ENCODE measurements around the gene IQSEC1.
A peak's percentile ranks its signal among the peaks of the same experiment; 100 is the strongest.

The IQSEC1 gene

GRCh38 chr3:13025778-13026518, 47.3 kb downstream of the IQSEC1 start:
- no peak for DNase-seq

- no peak for DNase-seq
Observed at GRCh38 chr3:13025090-13025489, 48.1 kb downstream of the IQSEC1 start.

- DNase-seq = no peak
Observed at GRCh38 chr3:13024765-13025065, 48.5 kb downstream of the IQSEC1 start.

- DNase-seq = no peak
Observed at GRCh38 chr3:13023971-13024764, 49.1 kb downstream of the IQSEC1 start.

DNA sequence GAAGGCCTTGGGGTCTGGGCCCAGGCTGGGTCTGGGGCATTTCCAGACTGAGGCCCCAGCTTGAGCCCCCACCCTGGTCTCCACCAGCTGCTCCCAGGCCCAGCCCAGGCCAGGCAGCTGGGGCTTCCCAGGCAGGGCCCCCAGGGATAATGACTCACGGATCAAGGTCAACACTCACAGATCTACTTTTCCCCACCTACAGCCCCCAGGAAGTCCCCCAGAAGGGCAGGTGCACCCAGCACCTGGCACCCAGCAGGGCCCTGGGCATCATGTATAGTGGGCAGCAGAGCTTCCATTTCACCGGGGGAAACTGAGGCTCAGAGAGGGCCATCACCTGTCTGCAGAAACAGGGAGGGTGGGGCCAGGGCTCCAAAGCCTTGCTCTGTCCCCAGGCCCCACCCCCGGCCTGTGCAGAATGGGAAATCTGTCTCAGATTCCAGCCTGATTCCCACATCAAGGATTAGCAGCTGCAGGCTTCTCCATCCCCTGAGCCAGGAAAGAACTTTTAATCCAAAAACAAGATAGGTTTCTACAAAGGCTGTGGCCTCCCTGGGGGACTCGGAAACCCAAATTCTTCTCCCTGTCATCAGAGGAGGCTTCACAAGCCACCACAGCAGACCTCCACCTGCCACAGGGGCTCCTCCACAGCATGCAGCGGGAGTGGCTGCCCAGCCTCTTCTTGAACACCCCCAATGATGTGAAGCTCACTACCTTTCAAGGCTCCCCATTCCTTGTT, 49.8 kb downstream of the IQSEC1 start:
- no peak for DNase-seq

DNA sequence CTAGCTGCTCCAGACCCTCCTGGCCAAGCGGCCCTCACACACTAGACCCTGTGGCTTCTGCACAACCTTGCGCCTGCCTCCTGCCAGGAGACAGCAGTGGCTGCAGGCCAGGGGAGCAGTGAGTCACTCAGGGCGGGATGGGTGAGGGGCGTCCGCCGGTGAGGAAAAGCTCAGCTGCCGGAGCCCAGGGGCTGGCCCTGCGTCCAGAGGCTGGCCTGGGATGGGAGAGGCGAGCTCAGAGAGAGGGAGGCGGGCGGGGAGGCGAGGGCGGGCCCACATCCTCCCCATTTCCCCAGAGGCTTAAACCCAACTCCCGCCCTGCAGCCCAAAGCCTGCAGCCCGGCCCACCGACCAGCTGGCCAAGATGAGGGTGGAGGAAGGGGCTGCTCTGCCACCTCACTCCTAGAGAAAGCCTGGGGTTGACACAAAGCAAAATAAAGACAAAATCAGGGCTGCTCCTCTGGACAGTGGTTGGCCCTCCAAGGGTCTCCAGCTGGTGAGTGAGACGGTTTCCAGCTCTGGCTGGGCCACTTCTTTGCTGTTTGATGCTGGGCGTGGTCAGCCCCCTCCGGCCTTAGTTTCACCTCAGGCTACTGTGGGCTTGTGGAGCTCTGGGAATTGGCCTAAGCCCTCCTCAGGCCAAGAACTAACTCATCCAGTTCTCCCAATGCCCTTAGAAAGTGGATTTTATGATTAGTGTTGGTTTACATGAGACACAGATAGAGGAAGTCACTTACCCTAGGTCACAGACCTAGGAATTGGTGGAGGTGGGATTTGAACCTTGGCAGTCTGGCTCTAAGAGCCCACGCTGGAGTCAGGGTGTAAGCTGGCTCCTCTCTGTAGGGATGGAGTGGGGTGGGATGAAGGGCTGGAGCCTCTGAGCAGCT, 50.6 kb downstream of the IQSEC1 start:
- DNase-seq = no peak

GRCh38 chr3:13021141-13022114, 51.8 kb downstream of the IQSEC1 start:
- DNase-seq = no peak

DNA sequence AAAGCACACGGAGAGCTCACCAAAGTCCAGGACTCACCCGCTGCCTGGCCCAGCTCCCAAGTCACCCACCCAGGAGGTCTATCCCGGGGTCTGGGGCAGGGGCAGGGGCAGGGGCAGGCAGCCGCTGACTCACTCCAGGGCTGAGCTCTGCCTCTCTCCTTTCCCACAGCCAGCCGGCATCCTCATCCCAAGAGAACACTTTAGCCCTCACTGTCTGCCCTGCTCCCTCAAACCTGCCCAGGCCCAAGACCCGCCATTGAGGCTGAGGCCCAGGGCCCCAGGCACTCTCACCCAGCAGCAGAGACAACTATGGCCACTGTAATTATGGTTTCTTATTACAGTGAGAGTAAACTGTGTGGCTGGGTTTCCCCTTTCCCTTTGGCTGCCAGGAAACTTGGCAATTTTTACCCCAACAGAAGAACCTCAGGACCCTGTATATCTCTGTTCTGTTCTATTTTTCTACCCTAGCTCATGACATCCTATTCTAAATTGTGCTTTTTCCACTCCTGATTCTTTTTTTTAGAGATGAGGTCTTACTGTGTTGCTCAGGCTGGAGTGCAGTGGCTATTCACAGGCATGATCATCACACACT, 53.0 kb downstream of the IQSEC1 start:
- DNase-seq = peak; percentile 7

DNA sequence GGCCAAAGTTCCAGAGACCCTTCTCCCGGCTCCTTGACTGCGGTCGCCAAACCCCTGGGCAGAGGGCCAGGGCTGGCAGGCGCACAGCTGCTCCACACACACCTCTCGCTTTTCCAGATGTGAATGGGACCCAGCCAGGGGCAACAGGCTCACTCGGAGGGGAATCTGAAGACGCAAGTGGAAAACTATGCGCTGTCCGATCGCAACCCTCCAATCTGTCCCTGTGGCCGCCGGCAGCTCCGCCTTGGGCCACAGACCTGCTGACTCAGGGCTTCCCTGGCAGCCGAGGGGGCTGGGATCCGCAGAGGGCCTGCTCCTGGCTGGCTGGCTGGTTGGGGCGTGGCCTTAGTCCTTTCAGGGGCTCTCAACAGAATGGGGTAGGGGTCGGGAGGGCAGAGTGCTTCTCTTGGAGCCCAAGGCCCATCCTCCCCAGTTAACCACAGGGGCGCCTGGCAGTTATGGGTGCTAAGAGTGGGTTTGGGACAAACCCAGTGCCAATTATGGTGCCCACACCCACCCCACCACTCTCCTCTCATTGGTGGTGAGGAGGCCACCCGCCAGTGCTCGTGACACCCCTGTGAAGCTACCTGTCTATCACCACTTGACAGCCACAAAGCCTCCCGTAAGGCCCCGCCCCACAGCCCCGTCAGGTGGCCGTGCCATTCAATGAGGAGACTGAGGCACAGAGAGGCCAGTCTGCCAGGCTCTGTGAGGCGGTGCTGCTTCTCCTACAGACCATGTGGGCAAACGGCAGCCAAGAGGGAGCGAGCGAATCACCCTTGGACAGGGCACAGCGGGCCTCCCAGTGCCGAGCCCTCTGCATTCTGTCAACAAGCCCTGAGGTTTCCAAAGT, 53.8 kb downstream of the IQSEC1 start:
- peak; percentile 11 for DNase-seq

- peak; percentile 10 for DNase-seq
Observed at GRCh38 chr3:13018561-13019242, 54.5 kb downstream of the IQSEC1 start.

- DNase-seq = no peak
Observed at GRCh38 chr3:13018043-13018451, 55.2 kb downstream of the IQSEC1 start.

DNA sequence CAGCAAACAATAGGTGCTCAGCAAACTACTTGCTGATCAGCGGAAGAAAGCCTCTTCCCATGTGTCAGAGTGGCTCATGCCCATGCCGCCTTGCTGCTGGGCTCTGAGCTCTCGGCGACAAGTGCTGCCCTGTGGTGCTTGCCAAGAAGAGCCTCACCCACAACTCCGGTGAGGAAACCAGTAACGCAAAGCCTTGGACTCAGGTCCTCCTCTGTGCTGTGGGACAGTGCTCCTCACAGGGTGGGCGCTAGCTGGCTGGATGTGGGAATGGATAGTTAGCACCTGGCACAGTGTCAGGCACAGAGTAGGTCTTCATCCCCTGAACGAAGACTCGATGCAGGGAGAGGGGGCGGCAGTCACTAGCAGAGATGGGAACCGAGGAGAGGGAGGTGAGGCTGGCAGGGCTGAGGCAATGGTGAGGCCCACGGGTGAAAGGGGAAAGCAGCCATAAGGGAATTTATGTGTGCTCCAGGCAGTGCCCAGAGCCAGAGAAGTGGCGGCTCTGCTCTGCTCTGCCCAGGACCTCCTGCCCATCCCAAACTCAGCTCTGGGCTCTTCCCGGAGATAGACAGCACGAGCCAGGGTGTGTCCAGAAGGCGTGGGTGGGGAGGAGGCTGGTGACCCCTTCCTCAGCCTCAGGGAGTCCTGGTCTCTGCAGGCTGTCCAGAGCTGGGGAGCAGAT, 55.7 kb downstream of the IQSEC1 start:
- no peak for DNase-seq

DNA sequence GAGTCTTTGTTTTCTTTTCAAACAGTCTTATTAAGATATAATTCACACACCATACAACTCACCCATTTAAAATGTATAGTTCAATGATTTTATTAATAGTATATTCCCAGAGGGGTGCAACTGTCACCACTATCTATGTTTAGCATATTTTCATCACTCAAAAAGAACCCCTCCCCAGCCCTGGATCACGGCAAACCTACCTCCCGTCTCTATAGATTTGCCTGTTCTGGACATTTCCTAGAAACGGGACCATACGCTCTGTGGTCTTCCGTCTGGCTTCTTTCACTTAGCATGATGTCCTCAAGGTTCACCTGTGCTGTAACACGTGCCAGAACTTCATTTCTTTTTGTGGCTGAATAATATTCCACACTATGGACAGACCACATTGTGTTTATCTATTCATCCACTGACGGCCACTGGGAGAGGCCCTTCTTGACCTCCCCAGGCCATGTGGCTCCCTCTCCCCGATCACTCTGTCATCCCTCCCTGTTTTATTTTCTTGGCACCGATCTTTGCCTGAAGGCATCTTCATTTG, 56.4 kb downstream of the IQSEC1 start:
- no peak for DNase-seq

DNA sequence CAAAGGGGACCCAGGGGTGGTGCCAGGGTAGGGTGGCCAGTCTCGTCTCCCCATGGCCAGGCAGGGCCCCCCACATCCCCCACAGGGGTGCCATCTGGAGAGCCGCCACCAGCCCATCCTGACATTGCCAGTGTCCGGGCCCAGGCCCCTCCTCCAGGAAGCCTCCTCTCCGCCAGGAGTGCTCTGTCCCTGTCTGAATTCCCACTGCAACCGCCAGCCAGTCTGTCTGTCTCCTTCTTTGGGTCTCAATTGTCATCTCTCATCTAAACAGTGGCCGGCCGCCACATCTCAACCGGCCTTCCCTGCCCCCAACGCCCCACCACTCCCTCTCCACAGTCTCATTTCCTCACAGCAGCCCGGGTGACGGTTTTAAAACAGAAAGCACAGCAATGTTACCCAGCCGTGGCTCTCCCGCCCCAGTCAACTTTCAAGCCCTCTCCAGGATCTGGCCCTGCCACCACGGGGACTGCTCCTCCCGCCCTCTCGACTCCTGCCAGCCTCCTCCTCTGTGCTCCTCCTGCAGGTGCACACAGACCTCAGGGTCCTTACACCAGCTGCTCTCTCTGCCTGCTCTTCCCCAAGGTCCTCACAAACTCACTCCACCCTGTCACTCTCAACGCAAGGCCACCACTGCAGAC, 57.0 kb downstream of the IQSEC1 start:
- DNase-seq = peak; percentile 37

- DNase-seq = peak; percentile 50
Observed at GRCh38 chr3:13015286-13016082, 57.7 kb downstream of the IQSEC1 start.

DNA sequence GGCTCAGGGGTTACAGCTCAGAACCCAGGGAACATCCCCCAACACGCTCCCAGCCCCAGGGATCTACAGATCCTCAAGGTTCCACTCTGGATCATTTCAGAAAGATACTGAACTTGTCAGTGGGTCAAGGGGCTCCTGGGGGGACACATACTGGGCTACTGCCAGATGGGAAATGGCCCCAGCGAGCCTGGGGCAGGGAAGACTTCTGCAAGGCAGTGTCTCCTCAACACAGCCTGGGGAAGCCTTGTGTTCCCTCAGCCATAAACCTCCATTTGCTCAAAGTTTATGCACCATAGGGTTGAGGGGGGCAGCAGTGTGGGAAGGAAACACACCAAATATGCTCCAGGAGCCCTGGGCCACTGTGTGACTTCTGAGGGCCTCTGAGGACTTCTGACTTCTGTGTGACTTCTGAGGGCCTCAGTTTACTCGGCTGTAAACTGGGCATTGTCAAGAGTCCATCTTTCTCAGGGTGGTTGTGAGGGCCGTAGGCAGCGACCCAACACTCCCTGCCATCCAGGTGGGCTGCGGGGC, 58.4 kb downstream of the IQSEC1 start:
- no peak for DNase-seq
